A673 (cell line): ENCODE measurements around the gene CEP164.

Source experiments
- CTCF ChIP-seq: fragments of 300-800, 200-600 bp; sonication (generic); conservative IDR thresholded peaks from 2 replicates; pipeline ENCODE4 v1.5.1; 2017; ENCODE audit warnings: low read depth, mild to moderate bottlenecking, antibody characterized with exemption, low read length, moderate library complexity, mixed read lengths
- EZH2 ChIP-seq: fragments of 200-600 bp; sonication (generic); IDR thresholded peaks from 2 replicates; pipeline ENCODE4 v1.6.1; 2017; ENCODE audit warnings: borderline replicate concordance, low read depth, mild to moderate bottlenecking, mixed read lengths, antibody characterized with exemption, low read length; ENCODE audit not compliant: poor library complexity, severe bottlenecking

- no peak for TF ChIP-seq CTCF
- no peak for TF ChIP-seq EZH2
Observed at GRCh38 chr11:117435326-117435725, 107.7 kb downstream of the CEP164 start.
